ENCODE results near the gene PEA15.

The PEA15 gene, protein sequence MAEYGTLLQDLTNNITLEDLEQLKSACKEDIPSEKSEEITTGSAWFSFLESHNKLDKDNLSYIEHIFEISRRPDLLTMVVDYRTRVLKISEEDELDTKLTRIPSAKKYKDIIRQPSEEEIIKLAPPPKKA

DNA sequence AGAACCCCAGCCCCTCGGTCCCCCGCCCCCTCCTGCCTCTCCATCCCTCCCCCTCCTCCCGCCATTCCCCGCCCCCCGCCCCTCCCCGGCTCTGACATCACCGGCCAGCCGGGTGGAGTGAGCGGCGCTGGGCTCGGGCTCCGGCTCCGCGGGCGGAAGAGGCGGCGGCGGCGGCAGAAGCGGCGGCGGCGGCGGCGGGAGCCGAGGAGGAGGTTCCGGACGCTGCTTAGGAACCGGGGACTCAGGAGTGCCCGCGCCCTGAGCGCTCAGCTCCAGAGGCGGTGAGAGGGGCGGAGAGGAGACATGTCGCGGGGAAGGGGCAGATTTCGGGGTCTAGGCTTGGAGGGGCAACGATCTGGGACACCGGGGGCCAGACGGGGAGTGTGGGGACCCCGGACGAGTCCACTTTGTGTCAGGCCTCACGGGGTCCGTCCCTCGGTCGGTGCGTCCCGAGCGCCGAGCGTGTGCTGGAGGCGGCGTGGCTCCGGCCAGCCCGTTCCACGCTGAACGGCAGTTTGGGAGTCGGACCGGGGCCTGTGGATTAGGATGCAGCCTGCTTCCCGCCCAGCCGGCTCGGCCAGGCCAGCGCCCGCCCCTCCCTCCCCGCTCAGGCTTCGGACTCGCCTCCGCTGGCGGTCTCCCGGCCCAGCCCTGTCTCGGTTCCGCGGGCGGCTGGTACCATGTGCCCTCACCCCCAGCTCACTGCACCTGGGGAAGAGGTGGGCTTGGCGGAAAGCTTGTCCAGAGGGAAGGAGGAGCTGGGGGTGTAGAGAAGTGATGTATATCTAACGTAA, at the start of gene PEA15:
TSS of gene PEA15 (plus strand) at position 143 of the 794 bp plus-strand sequence. CDS start 6,161 bp downstream, outside the sequence.
- H3K27me3 Mint-ChIP-seq (ENCODE audit: low read depth) = no peaks in the 10 kb centered on the region
- peaks cover 28% of the 10 kb centered on the region for H3K4me1 Mint-ChIP-seq (ENCODE audit: low read depth)
- H3K36me3 Mint-ChIP-seq (ENCODE audit: low read depth) = peaks cover 6% of the 10 kb centered on the region
- H3K4me3 Mint-ChIP-seq = peak within 1 kb of the TSS; percentile 86
- H3K27ac Mint-ChIP-seq = peak within 1 kb of the TSS; percentile 87
- no peaks in the 10 kb centered on the region for H3K9me3 Mint-ChIP-seq
- DNase-seq (ENCODE audit: low spot score) = peak; percentile 65

DNA sequence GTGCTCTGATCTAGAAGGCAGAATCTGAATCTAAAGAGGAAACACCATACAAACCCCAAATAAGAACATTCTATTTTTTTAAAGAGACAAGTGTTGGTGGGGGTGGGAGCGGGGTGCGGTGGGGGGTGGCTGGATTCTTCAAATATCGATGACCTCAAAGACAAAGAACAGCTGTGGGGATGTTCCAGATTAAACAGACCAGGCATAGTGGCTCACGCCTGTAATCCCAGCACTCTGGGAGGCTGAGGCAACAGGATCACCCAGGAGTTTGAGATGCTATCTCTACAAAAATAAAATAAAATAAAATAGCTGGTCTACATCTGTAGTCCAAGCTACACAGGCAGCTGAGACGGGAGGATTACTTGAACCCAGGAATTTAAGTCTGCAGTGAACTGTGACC, 48.8 kb upstream of the PEA15 start:
- Mint-ChIP-seq H3K27ac (no peak overlapping the region), H3K36me3 (ENCODE audit: low read depth) (no peaks in the 10 kb centered on the region), H3K4me3 (no peak overlapping the region), H3K4me1 (ENCODE audit: low read depth) (no peaks in the 10 kb centered on the region), H3K9me3 (no peaks in the 10 kb centered on the region), H3K27me3 (ENCODE audit: low read depth) (peaks cover 7% of the 10 kb centered on the region)
- DNase-seq (ENCODE audit: low spot score) = no peak

DNA sequence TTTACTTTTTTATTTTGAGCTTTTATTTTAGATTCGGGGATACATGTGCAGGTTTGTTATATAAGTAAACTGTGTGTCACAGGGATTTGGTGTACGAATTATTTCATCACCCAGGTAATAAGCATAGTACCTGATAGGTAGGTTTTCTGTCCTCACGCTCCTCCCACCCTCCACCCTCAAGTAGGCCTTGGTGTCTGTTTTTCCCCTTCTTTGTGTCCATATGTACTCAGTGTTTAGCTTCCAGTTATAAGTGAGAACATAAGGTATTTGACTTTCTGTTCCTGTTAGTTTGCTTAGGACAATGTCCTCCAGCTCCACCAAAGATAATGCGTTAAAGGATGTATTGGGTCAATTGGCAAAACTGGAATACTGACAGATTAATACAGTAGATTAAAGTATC, 48.0 kb upstream of the PEA15 start:
- H3K4me1 Mint-ChIP-seq (ENCODE audit: low read depth) = peaks cover 6% of the 10 kb centered on the region
- H3K4me3 Mint-ChIP-seq = no peak overlapping the region
- no peak overlapping the region for H3K27ac Mint-ChIP-seq
- no peaks in the 10 kb centered on the region for H3K9me3 Mint-ChIP-seq
- H3K27me3 Mint-ChIP-seq (ENCODE audit: low read depth) = peaks cover 8% of the 10 kb centered on the region
- DNase-seq (ENCODE audit: low spot score) = no peak
- no peaks in the 10 kb centered on the region for H3K36me3 Mint-ChIP-seq (ENCODE audit: low read depth)

DNA sequence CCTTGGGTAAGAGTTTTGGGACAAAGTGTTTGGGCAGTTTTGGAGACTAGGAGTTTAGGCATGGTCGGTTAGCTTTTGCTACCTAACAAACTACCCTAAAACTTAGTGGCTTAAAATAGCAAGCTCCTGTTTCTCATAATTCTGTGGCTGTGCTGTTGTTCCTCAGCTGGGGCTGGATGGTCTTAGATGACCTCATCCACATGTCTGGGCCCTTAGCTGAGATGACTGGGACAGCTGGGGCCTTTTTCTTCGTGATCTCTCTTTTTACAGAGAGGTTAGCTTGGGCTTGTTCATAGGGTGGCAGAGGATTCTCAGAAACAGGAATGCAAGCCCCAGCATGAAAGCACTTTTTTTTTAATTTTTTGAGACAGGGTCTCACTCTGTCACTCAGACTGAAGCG, 47.2 kb upstream of the PEA15 start:
- Mint-ChIP-seq H3K27ac (no peak overlapping the region), H3K4me3 (no peak overlapping the region), H3K36me3 (ENCODE audit: low read depth) (no peaks in the 10 kb centered on the region), H3K27me3 (ENCODE audit: low read depth) (peaks cover 8% of the 10 kb centered on the region), H3K9me3 (no peaks in the 10 kb centered on the region), H3K4me1 (ENCODE audit: low read depth) (peaks cover 8% of the 10 kb centered on the region)
- no peak for DNase-seq (ENCODE audit: low spot score)

DNA sequence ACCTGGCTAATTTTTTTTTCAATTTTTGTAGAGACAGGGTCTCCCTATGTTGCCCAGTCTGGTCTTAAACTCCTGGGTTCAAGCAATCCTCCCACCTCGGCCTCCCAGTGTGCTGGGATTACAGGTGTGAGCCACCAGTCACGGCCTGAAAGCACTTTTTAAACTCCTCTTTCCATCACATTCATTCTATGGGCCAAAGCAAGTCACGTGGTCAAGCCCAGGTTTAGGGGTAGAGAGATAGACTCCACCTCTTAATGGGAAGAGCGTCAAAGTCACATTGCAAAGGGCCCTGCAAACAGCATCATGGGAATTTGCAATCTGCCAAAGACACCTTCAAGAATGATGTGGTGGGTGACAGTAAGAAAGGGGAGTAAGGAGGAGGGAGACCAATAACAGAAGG, 46.6 kb upstream of the PEA15 start:
- Mint-ChIP-seq H3K4me1 (ENCODE audit: low read depth) (peaks cover 8% of the 10 kb centered on the region), H3K27ac (no peak overlapping the region), H3K27me3 (ENCODE audit: low read depth) (peaks cover 11% of the 10 kb centered on the region), H3K4me3 (no peak overlapping the region), H3K9me3 (no peaks in the 10 kb centered on the region), H3K36me3 (ENCODE audit: low read depth) (no peaks in the 10 kb centered on the region)
- DNase-seq (ENCODE audit: low spot score) = no peak

DNA sequence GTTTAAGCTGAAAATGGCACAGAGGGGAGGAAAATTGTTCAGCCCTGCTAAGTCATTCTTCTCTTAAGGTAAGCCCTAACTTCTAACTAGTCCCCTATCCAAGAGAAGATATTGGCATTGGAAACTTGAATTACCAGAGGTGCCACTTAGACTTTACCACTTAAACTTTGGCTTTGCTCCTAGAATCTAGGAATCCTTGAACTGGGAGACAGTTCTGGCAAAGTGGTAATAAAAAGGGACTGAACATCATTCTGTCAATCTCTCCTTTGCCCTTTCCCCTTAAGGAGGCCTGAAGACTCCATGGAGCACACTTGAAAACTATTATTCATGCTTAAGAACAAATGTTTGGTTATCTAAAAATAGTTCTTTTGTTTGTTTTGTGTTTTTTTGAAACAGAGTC, 45.3 kb upstream of the PEA15 start:
- Mint-ChIP-seq H3K27me3 (ENCODE audit: low read depth) (peaks cover 12% of the 10 kb centered on the region), H3K36me3 (ENCODE audit: low read depth) (no peaks in the 10 kb centered on the region), H3K4me1 (ENCODE audit: low read depth) (peaks cover 8% of the 10 kb centered on the region), H3K27ac (no peak overlapping the region), H3K4me3 (no peak overlapping the region), H3K9me3 (no peaks in the 10 kb centered on the region)
- DNase-seq (ENCODE audit: low spot score) = no peak

DNA sequence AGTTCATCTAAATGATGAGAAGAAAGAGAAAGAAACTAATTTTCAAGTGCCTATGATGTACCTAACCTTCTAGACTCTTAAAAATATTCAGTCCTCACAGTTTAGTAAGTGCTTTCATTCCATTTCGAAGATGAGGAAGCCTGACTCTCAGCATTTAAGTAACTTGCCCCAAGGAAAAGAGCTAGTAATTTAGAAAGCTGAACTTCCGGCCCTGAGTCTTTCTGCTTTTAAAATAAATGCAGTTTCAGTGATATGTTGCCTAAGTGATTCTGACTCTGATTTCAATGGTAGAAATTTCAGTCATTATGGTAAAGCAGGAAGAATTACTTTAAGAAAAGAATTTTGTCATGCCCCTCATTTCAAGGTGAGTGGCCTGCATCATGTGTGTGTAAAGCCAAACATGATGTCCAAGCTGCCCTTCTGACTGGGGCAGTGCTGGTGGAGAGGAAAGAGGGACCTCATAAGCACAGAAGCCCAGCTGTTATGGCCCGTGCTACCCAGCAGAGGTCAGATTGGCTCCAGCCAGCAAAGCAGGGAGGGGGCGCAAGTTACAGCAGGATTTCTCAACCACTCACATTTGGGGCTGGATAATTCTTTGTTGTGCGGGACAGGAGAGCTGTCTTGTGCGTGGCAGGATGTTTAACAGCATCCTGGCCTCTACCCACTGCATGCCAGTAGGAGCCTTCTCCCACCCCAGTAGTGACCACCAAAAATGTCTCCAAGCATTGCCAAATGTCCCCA, 43.0 kb upstream of the PEA15 start:
- H3K4me1 Mint-ChIP-seq (ENCODE audit: low read depth) = peaks cover 13% of the 10 kb centered on the region

DNA sequence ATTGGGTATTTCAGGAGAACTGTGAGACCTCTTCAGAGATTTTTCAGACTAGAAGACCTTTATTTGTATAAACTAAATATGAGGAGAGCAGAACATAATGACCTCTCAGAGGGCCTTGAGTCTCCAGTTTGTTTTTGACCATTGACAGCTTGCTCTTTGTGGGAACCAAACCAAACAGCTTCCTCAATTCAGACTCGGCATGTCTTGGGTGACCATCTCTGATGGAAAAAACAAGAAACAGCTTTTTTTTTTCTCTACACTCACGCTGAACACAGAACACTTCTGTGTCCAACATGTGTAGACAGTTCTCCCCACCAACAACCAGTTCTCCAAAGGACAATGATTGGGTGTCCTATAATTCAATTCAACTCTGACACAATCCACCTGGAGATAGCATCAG, 42.3 kb upstream of the PEA15 start:
- Mint-ChIP-seq H3K27me3 (ENCODE audit: low read depth) (peaks cover 18% of the 10 kb centered on the region), H3K4me3 (no peak overlapping the region), H3K27ac (no peak overlapping the region), H3K36me3 (ENCODE audit: low read depth) (no peaks in the 10 kb centered on the region), H3K4me1 (ENCODE audit: low read depth) (peaks cover 13% of the 10 kb centered on the region), H3K9me3 (no peaks in the 10 kb centered on the region)
- no peak for DNase-seq (ENCODE audit: low spot score)

More for the DNA sequence above, 43.0 kb upstream of the PEA15 start:
- Mint-ChIP-seq H3K4me3 (no peak overlapping the region), H3K9me3 (no peaks in the 10 kb centered on the region), H3K27ac (no peak overlapping the region), H3K27me3 (ENCODE audit: low read depth) (peaks cover 20% of the 10 kb centered on the region), H3K36me3 (ENCODE audit: low read depth) (no peaks in the 10 kb centered on the region)
- DNase-seq (ENCODE audit: low spot score) = no peak

DNA sequence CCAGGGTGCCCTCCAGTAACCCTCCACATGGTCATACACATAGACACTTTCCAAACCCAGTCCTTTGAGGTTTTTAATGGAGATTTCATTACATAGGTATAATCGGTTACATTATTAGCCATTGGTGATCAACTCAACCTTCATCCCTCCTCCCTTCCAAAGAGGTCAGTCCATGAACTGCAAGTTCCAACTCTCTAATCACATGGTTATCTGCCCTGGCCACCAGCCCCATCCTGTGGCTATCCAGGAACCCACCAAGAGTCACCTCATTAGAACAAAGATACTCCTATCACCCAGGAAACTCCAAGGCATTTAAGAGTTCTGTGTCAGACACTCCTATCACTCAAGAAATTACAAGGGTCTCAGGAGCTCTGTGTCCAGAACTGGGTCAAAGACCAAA, 41.6 kb upstream of the PEA15 start:
- Mint-ChIP-seq H3K9me3 (no peaks in the 10 kb centered on the region), H3K4me1 (ENCODE audit: low read depth) (peaks cover 13% of the 10 kb centered on the region), H3K27me3 (ENCODE audit: low read depth) (peaks cover 18% of the 10 kb centered on the region), H3K27ac (no peak overlapping the region), H3K4me3 (no peak overlapping the region), H3K36me3 (ENCODE audit: low read depth) (no peaks in the 10 kb centered on the region)
- DNase-seq (ENCODE audit: low spot score) = no peak

DNA sequence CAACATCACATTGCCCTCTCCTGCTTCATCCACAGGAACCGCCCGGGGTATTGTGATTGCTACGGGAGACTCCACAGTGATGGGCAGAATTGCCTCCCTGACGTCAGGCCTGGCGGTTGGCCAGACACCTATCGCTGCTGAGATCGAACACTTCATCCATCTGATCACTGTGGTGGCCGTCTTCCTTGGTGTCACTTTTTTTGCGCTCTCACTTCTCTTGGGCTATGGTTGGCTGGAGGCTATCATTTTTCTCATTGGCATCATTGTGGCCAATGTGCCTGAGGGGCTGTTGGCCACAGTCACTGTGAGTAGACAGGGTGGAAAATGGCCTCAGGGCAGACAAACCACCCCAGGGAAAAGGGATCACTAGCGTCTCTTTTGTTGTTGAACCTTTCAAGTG, 41.1 kb upstream of the PEA15 start:
- no peak overlapping the region for H3K27ac Mint-ChIP-seq
- no peak overlapping the region for H3K4me3 Mint-ChIP-seq
- no peaks in the 10 kb centered on the region for H3K9me3 Mint-ChIP-seq
- H3K27me3 Mint-ChIP-seq (ENCODE audit: low read depth) = peaks cover 18% of the 10 kb centered on the region
- H3K36me3 Mint-ChIP-seq (ENCODE audit: low read depth) = no peaks in the 10 kb centered on the region
- DNase-seq (ENCODE audit: low spot score) = no peak
- peaks cover 14% of the 10 kb centered on the region for H3K4me1 Mint-ChIP-seq (ENCODE audit: low read depth)

DNA sequence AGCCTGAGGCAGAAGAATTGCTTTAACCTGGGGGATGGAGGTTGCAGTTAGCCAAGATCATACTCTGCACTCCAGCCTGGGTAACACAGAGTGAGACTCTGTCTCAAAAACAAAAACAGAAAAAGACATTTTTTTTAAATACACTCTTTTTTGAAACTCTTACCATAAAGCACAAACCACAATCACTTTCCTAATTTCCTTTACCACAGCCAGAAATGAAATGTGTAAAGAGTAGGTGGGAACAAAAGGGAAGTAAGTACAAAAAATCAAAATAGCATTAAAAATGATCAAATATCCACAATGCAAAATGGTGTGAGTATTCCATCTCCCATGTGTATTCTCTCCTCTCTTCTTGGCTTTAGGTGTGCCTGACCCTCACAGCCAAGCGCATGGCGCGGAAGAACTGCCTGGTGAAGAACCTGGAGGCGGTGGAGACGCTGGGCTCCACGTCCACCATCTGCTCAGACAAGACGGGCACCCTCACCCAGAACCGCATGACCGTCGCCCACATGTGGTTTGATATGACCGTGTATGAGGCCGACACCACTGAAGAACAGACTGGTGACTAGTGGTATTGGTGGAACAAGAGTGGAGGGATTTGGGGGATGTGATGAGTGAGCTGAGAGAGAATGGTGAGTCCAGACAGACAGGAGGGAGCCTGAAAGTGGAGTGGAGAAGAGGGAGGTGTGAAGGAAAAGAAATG, 38.9 kb upstream of the PEA15 start:
- H3K4me3 Mint-ChIP-seq = no peak overlapping the region
- no peak overlapping the region for H3K27ac Mint-ChIP-seq
- peaks cover 15% of the 10 kb centered on the region for H3K27me3 Mint-ChIP-seq (ENCODE audit: low read depth)
- H3K4me1 Mint-ChIP-seq (ENCODE audit: low read depth) = peaks cover 21% of the 10 kb centered on the region
- no peaks in the 10 kb centered on the region for H3K36me3 Mint-ChIP-seq (ENCODE audit: low read depth)
- no peak for DNase-seq (ENCODE audit: low spot score)
- H3K9me3 Mint-ChIP-seq = no peaks in the 10 kb centered on the region

DNA sequence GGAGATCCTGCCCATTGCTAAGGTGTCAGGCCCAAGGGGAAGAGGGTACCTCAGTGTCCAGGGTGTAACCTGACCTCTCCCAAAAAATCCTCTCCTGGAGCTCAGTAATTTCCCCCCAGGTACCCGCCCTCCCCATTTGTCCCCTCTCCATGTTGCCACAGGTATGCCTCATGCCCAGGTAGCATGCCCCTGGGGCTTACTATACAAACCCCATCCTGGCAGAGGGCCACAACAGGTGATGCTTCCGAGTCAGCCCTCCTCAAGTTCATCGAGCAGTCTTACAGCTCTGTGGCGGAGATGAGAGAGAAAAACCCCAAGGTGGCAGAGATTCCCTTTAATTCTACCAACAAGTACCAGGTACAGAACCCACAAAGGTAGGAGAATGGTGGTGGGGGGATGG, 38.1 kb upstream of the PEA15 start:
- no peak overlapping the region for H3K27ac Mint-ChIP-seq
- H3K4me3 Mint-ChIP-seq = no peak overlapping the region
- H3K9me3 Mint-ChIP-seq = no peaks in the 10 kb centered on the region
- DNase-seq (ENCODE audit: low spot score) = no peak
- H3K27me3 Mint-ChIP-seq (ENCODE audit: low read depth) = peaks cover 16% of the 10 kb centered on the region
- peaks cover 16% of the 10 kb centered on the region for H3K4me1 Mint-ChIP-seq (ENCODE audit: low read depth)
- H3K36me3 Mint-ChIP-seq (ENCODE audit: low read depth) = no peaks in the 10 kb centered on the region

DNA sequence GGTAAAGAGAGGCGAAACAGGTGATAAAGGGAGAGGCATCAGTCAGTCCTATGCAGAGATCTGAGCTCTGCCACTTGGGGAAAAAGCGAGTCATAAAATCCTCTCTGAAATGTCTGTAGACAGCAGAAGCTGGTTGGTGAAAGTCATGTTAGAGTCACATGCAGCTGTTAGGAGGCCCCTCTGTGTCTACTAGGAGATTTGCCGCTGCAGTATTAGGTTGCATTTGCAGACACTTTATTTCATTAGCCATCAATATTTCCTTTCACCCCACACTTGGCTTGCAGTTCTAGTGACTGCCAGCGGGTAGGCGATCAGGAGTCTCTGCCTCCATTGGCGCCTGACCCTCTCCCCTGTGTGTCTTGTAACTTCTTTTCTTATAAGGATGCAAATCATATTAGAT, 37.6 kb upstream of the PEA15 start:
- Mint-ChIP-seq H3K4me1 (ENCODE audit: low read depth) (peaks cover 13% of the 10 kb centered on the region), H3K36me3 (ENCODE audit: low read depth) (no peaks in the 10 kb centered on the region), H3K27ac (no peak overlapping the region), H3K4me3 (no peak overlapping the region), H3K27me3 (ENCODE audit: low read depth) (peaks cover 19% of the 10 kb centered on the region), H3K9me3 (no peaks in the 10 kb centered on the region)
- DNase-seq (ENCODE audit: low spot score) = no peak

DNA sequence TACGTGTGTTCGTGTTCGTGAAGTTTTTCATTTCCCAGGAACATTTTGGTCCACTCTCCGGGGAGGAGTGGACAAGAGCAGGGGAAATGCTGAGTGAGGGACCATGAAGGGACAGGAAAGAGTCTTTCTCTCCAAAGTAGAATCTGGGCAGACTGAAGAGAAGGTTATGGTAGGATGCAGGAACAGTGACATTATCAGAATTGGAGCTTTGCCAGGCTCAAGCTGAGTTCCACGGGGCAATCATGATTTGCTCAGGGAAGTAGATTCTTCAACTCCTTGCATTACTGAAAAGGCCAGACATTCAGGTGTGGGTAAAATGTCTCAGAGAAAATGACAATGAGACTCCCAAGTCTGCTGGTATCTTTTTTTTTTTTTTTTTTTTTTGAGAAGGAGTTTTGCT, 37.2 kb upstream of the PEA15 start:
- Mint-ChIP-seq H3K9me3 (no peaks in the 10 kb centered on the region), H3K27ac (no peak overlapping the region), H3K4me1 (ENCODE audit: low read depth) (peaks cover 13% of the 10 kb centered on the region), H3K4me3 (no peak overlapping the region), H3K27me3 (ENCODE audit: low read depth) (peaks cover 20% of the 10 kb centered on the region), H3K36me3 (ENCODE audit: low read depth) (no peaks in the 10 kb centered on the region)
- DNase-seq (ENCODE audit: low spot score) = no peak

All from T-helper 2 cell treated with Interferon-gamma antibody and Interleukin-4, amounts not matched to agents 5 μg/mL and 100 μg/mL, for 36 hours (primary cell).